DOHH2 (cell line): Measurements from ENCODE around the gene TNRC6C.
A peak's percentile ranks its signal among the peaks of the same experiment; 100 is the strongest.

Experiments used
- H3F3A ChIP-seq: fragments of 200-600 bp; sonication (generic), shearing (Covaris generic); 2 replicates; pipeline ENCODE4 v1.6.0; 2016; ENCODE audit warnings: antibody characterized with exemption, mild to moderate bottlenecking; ENCODE audit not compliant: control insufficient read depth, insufficient read depth
- H3K27ac ChIP-seq: fragments of 200-600 bp; sonication (generic); 2 replicates; pipeline ENCODE4 v1.5.1; 2014; ENCODE audit warnings: low read depth, mild to moderate bottlenecking, low read length, moderate library complexity
- H3K27me3 ChIP-seq: fragments of 200-600 bp; sonication (generic); 2 replicates; pipeline ENCODE4 v1.6.1; 2014; ENCODE audit warnings: mild to moderate bottlenecking, low read length, mixed read lengths; ENCODE audit not compliant: control insufficient read depth
- H3K36me3 ChIP-seq: fragments of 200-600 bp; sonication (generic); 2 replicates; pipeline ENCODE4 v1.6.1; 2014; ENCODE audit warnings: mild to moderate bottlenecking, low read length, moderate library complexity, mixed read lengths; ENCODE audit not compliant: control insufficient read depth
- H3K4me1 ChIP-seq: fragments of 200-600 bp; sonication (generic); 2 replicates; pipeline ENCODE4 v1.6.1; 2014; ENCODE audit warnings: mild to moderate bottlenecking, low read length, mixed read lengths; ENCODE audit not compliant: control insufficient read depth
- H3K4me2 ChIP-seq: fragments of 200-600 bp; sonication (generic); 2 replicates; pipeline ENCODE4 v1.6.0; 2014; ENCODE audit warnings: mild to moderate bottlenecking, low read length, moderate library complexity
- H3K4me3 ChIP-seq: fragments of 200-600 bp; sonication (generic); 2 replicates; pipeline ENCODE4 v1.5.1; 2014; ENCODE audit warnings: mild to moderate bottlenecking, low read length, mixed read lengths
- H3K79me2 ChIP-seq: fragments of 200-600 bp; sonication (generic); 2 replicates; pipeline ENCODE4 v1.6.1; 2014; ENCODE audit warnings: mild to moderate bottlenecking, low read length, mixed read lengths; ENCODE audit not compliant: control insufficient read depth
- H3K9me2 ChIP-seq: fragments of 200-600 bp; sonication (generic); replicated peaks from 2 replicates; pipeline ENCODE4 v1.6.1; 2014; ENCODE audit warnings: mild to moderate bottlenecking, low read length, mixed read lengths; ENCODE audit not compliant: control insufficient read depth
- H3K9me3 ChIP-seq: fragments of 200-600 bp; sonication (generic); 2 replicates; pipeline ENCODE4 v1.6.1; 2014; ENCODE audit warnings: antibody characterized with exemption, low read length, mixed read lengths; ENCODE audit not compliant: control insufficient read depth, insufficient read depth
- H4K20me1 ChIP-seq: fragments of 200-600 bp; sonication (generic); 2 replicates; pipeline ENCODE4 v1.6.0; 2014; ENCODE audit warnings: low read depth, mild to moderate bottlenecking, antibody characterized with exemption, low read length, moderate library complexity; ENCODE audit not compliant: control insufficient read depth, insufficient read depth
- CTCF ChIP-seq: fragments of 200-600 bp; sonication (generic); IDR thresholded peaks from one replicate; pipeline ENCODE4 v1.5.1; 2014; ENCODE audit warnings: antibody characterized with exemption, mild to moderate bottlenecking, low read depth, low read length; ENCODE audit not compliant: poor library complexity, severe bottlenecking
- EZH2phosphoT487 ChIP-seq: fragments of 200-600 bp; sonication (generic); IDR thresholded peaks from 2 replicates; pipeline ENCODE4 v1.6.1; 2017; ENCODE audit warnings: borderline replicate concordance, mild to moderate bottlenecking, antibody characterized with exemption, low read length, moderate library complexity, mixed read lengths

TNRC6C gene

GRCh38 chr17:78146471-78146869, 188.0 kb downstream of the TNRC6C start:
- no peak overlapping the region for H3K27ac ChIP-seq
- no peaks in the 10 kb centered on the region for H4K20me1 ChIP-seq
- H3K79me2 ChIP-seq, result no peaks in the 10 kb centered on the region
- H3F3A ChIP-seq, result peaks cover 12% of the 10 kb centered on the region
- no peak overlapping the region for H3K4me3 ChIP-seq
- H3K4me1 ChIP-seq, result peaks cover 62% of the 10 kb centered on the region
- no peaks in the 10 kb centered on the region for H3K27me3 ChIP-seq
- TF ChIP-seq CTCF (no peak), EZH2phosphoT487 (no peak)
- H3K9me2 ChIP-seq, result no peaks in the 10 kb centered on the region
- peaks cover 12% of the 10 kb centered on the region for H3K36me3 ChIP-seq
- peak overlapping the region; percentile 66; the same call in 1 of the 2 replicates for H3K4me2 ChIP-seq
- H3K9me3 ChIP-seq, result no peaks in the 10 kb centered on the region

GRCh38 chr17:78146881-78147280, 188.4 kb downstream of the TNRC6C start:
- Histone ChIP-seq H3K9me2 (no peaks in the 10 kb centered on the region), H3K27me3 (no peaks in the 10 kb centered on the region), H3K36me3 (peaks cover 8% of the 10 kb centered on the region), H3K9me3 (no peaks in the 10 kb centered on the region), H3K79me2 (no peaks in the 10 kb centered on the region), H3K4me2 (peak overlapping the region; percentile 66), H3K4me1 (peaks cover 66% of the 10 kb centered on the region), H3K4me3 (peak overlapping the region; percentile 49), H3F3A (peaks cover 16% of the 10 kb centered on the region), H4K20me1 (no peaks in the 10 kb centered on the region), H3K27ac (peak overlapping the region; percentile 63)
- no peak for TF ChIP-seq CTCF

GRCh38 chr17:78147315-78147998, 189.0 kb downstream of the TNRC6C start:
- H3K27ac ChIP-seq, result peak overlapping the region; percentile 63
- H4K20me1 ChIP-seq, result no peaks in the 10 kb centered on the region
- peaks cover 72% of the 10 kb centered on the region for H3K4me1 ChIP-seq
- TF ChIP-seq EZH2phosphoT487 (no peak), CTCF (no peak)
- H3K4me2 ChIP-seq, result peak overlapping the region; percentile 66
- H3K9me2 ChIP-seq, result no peaks in the 10 kb centered on the region
- peak overlapping the region; percentile 49 for H3K4me3 ChIP-seq
- peaks cover 3% of the 10 kb centered on the region; the same call in 1 of the 2 replicates for H3K36me3 ChIP-seq
- H3F3A ChIP-seq, result peaks cover 19% of the 10 kb centered on the region
- no peaks in the 10 kb centered on the region for H3K79me2 ChIP-seq
- no peaks in the 10 kb centered on the region for H3K9me3 ChIP-seq
- no peaks in the 10 kb centered on the region for H3K27me3 ChIP-seq
